GM21390 (cell line): ENCODE data around the gene DIDO1.

Source experiments
- ATAC-seq: cut with Tn5 transposase; IDR thresholded peaks from one replicate; pipeline ENCODE4 v1.9.1; 2021; ENCODE audit not compliant: unreplicated experiment

The DIDO1 gene

DNA sequence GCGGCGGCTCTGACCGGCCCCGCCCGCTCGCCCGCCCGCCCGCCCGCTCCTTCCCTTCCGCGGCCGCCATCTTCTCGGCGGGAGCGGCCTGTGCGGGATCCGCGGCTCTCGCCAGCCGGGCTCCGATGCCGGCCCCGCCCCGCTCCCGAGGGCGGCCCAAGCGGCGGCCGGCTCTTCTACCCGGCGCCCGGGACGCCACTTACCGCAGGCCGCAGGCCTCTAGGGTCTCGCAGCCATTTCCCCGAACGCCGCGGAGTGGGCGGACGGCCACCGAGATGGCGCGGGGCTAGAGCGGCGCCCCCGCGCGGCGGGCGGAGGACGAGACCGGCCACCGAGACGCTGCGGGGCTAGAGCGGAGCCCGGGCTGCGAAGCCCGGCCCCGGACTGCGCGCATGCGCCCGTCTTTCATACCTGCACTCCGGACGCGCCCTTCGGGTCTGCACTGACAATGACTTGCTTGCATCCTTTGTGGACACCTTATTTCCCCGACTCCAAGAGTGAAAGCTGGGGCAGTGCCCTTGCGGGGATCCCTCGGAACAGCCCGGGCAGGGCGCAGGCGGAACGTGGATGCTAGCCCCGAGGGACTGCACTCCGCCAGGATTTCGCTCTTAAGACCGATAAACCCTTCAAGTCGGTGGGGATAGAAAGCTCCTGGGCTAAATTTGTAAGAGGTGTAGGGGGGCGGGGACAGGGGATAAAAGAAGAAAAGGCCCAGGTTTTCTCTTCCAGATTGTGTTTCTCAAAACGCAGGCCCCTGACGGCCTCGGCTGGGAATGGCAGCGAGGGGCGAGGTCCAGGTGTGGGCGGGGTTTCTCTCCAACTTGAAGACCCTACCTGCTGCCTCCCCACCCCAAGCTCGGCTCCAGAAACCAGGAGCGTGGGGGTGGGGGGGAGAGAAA is at the start of gene DIDO1:
Gene DIDO1 (minus strand): TSS at position 277 of the 899 bp plus-strand sequence.
- ATAC-seq = peak; percentile 65

DNA sequence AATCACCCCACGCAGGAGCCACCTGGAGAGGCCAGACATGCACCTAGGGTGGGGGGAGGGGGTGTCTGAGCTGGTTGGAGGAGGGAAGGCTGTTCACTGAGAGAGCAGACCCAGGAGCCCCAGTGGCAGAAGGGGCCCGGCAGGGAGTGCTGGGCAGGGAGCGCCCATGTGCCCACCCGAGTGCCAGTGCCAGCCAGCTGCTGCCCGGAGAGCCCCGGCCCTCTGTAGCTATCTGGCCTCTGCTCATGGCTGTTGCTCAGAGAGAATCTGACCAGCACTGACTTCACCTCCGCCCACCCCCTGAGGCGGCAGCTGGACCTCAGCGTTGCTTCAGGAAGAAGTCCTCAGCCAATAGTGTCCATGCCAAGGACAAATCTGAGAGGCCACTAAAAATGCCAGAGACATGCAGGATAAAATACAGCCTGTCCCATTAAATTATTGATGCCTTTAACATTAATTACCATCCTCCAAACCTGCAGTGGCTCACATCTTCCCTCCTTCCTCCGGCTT is 49.0 kb upstream of the DIDO1 start:
- no peak for ATAC-seq

DNA sequence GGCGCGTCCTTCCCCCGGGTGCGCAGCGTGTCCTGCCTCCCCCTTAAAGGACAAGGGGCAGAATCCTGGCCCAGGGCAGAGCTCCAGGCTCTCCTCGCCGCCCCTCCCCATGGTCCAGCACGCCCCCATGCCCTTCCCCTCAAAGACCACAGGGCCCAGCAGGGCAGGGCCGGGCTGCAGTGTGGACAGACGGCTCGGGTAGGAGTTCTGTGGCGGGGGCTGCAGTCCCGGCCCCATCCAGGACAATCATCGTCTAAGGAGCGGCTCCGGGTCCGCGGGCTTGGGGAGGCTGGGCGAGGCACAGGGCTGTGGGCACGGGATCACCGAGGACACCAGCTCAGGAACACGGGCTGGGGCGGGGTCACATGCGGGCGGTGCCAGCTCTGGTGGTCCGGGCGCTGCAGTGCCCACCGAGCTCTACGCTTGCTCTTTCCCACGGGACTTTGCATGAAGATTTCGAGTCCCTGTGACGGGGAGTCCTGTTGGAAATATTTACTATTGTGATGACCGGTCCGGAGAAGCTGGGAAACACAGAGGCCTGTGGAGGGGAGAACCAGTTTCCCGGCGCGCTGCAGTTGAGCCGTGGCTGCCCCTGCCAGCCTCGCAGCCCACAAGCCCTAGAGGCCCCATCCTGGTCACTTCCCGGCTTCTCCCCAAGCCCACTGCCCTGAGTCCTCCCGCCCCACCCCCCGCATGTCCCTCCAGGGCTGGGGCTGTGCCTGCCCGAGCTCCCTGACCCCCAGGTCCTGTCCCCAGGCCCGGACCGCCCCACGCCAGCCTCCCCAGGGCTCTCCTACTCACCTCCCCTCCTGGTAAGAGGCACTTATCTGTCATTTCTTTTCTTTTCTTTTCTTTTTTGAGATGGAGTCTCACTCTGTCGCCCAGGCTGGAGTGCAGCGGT is 46.8 kb upstream of the DIDO1 start:
- no peak for ATAC-seq

DNA sequence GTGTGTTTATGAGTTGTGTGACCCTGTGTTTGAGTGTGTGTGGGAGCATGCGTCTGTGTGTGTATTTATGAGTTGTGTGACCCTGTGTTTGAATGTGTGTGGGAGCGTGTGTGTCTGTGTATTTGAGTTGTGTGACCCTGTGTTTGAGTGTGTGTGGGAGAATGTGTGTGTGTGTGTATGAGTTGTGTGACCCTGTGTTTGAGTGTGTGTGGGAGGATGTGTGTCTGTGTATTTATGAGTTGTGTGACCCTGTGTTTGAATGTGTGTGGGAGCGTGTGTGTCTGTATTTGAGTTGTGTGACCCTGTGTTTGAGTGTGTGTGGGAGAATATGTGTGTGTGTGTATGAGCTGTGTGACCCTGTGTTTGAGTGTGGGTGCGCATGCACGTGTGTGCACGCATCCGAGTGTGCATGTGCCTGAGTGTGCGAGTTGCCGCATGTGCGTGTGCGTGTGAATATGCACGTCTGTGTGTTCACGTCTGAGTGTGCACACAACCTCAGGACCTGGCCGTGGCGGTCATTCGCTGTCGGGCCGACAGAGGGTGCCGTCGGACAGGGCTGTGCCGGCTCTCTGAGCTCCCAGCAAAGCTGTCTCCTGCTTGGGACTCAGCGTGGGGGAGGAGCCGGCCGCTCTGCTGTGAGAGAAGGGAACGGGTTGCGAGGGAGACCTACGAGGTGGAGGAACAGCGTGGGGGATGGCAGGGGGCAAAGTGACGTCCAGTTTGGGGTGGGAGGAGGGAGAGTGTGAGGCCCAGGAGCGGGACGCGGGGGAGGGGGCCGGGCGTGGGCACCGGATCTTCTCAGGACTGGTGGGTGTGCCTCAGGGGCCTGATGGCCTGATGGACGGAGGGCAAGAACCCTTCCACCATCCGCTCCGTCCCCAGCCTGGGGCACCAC is 45.9 kb upstream of the DIDO1 start:
- peak; percentile 81 for ATAC-seq

DNA sequence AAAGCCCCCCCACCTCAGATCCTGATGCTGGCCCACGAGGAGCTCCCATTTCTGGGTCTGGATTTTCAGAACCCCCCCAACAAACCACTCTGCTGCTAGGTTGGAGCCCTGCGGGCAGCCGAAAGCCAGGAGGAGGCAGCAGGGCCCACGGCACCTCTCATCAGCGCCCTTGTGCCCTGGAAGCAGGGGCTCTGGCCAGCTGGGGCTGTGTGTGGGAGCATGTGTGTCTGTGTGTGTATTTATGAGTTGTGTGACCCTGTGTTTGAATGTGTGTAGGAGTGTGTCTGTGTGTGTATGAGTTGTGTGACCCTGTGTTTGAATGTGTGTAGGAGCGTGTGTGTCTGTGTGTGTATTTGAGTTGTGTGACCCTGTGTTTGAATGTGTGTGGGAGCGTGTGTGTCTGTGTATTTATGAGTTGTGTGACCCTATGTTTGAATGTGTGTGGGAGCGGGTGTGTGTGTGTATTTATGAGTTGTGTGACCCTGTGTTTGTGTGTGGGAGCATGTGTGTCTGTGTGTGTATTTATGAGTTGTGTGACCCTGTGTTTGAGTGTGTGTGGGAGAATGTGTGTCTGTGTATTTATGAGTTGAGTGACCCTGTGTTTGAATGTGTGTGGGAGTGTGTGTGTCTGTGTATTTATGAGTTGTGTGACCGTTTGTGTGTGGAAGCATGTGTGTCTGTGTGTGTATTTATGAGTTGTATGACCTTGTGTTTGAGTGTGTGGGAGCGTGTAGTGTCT is 45.1 kb upstream of the DIDO1 start:
- no peak for ATAC-seq

DNA sequence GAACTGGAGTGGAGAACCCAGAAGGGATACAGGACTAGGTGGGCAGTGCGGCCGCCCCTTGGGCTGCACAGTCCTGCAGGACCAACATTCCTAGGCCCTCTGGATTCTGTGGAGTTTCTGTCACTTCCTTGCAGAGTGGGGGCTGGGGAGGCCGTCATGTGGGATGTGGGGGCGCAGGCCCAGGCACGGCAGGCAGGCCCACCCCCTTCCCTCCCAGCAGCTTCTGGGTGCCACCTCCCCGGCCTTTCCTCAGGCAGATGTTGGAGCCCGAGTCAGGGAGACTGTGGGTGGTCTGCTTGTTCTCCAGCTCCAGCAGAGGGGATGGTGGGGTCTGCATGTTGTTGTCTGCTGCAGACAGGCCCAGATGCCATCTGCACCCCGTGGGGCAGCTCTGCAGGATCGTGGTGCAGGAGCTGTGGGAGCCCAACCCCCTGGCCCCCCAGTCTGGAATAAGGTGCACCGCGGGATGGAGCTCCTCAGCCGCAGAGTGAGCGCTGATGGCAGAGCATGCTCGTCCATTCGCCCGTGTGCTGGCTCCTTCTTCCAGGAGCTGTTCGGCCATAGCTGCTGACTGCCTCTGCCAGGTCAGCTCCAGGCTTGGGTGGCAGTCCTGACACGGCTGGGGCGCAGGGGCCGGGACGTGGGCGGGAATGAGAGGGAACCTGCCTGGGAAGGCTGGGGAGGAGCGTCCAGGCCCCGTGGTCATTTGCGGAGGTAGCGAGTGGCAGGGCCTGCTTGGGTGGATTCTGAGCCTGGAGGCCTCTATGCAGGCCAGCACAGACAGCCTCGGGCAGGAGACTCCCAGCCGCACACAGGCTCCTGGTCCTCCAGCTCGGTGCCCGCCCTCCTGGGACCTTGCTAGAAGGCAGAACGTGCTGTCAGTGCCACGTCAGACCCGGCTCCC is 44.3 kb upstream of the DIDO1 start:
- no peak for ATAC-seq

DNA sequence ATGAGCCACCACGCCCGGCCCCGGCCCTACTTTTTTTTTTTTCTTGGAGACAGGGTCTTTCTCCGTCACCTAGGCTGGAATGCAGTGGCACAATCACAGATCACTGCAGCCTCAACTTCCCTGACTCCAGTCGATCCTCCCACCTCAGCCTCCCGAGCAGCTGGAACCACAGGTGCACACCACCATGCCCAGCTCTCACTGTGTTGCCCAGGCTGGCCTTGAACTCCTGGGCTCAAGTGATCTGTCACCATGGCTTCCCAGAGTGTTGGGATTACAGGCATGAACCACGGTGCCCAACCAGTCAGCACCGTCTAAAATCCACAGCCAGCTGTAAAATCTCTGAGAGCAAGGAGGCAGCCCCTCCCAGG is 43.6 kb upstream of the DIDO1 start:
- no peak for ATAC-seq

DNA sequence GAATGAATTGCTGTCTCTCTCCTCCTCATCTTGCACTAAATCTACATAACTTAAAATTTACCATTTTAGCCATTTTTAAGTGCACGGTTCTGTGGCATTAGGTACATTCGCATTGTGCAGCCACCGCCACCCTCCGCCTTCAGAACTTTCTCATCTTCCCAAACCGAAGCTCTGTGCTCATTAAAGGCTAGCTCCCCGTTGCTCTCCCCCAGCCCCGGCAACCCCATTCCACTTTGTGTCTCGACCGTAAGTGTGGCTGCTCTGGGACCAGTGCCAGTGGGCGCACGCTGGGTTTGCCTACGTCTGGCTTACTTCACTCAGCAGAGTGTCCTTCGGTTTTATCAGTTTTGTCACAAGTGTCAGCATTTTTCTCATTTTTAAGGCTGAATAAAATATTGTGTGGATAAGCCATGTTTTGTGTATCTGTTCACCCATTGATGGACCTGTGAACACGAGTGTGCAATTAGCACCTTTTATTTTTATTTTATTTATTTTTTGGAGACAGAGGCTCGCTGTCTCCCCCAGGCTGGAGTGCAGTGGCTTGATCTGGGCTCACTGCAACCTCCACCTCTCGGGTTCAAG is 43.0 kb upstream of the DIDO1 start:
- no peak for ATAC-seq

DNA sequence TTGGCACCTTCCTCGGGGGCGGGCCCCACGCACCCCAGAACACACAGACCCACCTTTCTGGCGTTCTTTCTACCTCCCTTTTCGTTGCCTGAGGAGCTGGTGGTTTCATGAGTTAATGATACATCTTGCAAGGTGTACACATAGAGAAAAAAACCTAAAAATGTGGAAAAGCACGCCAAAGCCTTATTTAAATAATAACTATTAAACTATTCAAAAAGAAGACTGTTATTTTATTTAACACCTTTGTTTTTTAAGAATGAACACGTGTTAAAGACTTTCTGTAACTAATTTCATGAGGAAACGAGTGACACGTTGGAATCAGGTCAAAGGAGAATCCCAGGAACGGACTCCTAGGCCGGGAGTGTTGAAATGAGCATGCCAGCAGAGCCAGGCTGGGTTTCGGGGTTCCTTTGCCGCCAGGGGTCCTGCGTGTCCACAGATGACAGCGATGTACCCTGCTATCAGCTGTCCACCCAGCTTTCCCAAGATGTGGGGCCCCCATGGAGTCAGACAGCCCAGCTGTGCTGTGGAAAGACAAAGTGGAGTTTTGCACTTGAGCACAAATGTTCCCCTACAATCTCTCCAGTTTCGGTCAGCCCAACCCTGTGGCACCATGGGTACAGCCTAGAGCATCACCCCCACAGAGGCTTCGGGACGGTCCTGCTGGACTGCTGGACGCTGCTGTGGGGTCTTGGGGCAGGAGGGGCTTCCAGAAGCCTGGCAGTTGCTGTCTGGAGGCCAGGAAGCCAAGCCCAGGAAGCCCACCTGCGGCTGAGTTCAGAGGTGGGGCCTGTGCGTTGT is 42.3 kb upstream of the DIDO1 start:
- no peak for ATAC-seq

DNA sequence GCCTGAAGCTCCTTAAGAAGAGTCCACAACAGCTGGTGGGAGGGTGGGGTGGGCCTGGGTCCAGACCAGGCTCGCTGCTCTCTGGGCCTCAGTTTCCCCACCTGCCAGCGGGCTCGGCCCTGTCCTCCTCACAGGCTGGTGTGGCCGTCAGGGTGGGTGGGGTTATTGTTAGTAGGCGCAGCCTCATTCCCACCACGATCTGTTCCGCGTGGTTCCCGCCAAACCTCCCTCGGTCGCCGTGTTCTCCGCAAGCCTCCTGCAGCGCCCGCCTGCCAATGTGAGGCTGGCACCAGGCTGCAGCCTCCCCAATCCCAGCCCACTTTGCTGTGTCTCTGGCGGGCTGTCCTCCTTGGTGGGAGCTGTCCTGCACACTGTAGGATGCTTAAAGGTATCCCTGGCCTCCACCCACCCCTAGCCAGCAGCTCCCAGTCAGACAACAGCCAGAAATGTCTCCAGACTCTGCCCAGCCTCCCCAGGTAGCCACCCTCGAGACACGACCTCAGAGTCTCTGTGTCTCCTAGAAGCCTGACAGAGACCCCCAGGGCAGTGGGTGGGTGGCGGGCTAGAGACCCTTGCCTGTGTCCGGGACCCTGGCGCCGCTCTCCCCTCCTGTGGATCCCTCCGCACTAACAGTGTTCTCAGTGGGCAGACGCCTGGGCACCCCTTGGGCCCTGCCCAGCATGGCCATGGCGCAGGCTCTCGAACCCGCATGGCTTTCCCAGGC is 41.5 kb upstream of the DIDO1 start:
- ATAC-seq = no peak

DNA sequence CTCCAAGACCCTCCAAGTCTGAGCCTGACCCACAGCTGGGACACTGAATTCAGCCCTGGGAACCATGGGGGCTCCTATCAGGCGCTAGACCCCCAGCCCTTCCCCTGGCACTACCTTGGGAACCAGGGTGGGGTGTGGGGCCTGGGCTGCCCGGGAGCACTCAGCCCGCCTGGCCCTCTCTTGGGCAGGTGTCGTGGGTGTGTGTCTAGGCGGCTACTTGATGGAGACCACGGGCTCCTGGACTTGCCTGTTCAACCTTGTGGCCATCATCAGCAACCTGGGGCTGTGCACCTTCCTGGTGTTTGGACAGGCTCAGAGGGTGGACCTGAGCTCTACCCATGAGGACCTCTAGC is 40.8 kb upstream of the DIDO1 start:
- no peak for ATAC-seq

DNA sequence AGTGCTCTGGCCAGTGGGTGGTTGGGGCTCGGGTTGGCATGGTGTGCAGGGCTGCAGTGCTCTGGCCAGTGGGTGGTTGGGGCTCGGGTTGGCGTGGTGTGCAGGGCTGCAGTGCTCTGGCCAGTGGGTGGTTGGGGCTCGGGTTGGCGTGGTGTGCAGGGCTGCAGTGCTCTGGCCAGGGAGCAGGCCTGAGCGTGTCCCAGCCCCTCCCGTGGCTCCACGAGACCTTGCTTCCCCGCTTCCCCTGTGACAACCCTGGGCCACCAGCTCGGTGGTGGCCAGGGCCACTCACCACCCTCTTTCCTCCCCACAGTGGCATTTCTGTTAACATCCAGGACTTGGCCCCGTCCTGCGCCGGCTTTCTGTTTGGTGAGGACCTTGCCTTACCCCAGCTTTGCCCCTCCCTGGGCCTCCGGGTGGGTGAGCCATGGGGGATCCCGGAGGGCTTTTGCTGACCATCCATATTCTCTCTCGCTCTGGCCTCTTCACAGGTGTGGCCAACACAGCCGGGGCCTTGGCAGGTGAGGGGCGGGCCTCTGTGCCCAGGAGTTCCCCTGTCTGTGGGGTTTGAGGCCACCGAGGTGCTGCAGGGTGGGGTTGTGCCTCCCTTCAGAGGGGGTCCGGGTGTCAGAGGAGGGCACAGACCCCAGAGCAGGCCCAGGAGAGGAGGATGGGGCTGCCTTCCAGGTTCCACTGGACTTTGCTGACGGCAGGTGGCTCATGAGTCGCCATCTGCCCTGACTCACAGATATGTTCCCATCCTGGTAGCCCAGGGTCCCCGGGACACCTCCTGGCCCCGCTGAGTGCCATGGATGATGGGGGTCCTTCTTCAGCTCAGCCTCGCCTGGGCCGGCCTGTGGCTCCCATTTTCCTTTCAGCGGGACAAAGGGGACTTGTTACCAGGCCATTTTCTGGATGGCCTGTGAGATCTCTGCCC is 40.2 kb upstream of the DIDO1 start:
- ATAC-seq = no peak

DNA sequence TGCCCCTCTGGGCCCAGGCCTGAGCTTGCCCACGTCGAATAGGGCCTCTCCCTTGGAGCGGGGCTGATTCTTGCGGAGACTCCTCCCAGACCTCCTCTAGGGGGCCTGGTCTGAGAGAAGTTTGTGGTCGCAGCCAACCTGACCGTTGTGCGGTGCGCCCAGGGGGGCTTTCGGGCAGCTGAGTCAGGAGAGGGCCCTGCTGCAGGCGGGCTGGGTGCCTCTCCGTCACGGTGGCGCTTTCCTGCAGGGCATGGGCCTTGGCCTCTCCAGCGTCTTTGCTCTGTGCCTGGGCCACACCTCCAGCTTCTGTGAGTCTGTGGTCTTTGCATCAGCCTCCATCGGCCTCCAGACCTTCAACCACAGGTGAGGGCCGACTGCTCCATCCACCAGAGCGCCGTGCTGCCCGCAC is 39.1 kb upstream of the DIDO1 start:
- no peak for ATAC-seq

DNA sequence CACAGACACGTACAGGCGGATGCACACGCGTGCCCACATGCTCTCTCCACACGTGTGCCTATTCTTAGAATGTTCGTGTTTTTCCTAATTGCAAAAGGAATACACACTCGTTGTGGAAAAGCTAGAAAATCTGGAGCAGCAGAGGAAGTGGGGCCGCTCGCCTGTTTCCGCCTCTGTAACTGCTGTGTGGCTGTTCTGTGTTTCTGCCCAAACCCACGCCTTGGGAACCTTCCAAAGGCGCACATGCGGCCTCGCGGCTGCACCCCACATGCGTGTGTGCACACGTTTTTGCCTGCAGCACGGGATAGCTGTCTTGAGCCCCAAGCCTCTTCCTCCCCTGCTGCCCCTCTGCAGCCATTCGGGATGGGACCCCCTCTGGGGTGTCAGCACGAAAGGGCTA is 38.4 kb upstream of the DIDO1 start:
- ATAC-seq = no peak

DNA sequence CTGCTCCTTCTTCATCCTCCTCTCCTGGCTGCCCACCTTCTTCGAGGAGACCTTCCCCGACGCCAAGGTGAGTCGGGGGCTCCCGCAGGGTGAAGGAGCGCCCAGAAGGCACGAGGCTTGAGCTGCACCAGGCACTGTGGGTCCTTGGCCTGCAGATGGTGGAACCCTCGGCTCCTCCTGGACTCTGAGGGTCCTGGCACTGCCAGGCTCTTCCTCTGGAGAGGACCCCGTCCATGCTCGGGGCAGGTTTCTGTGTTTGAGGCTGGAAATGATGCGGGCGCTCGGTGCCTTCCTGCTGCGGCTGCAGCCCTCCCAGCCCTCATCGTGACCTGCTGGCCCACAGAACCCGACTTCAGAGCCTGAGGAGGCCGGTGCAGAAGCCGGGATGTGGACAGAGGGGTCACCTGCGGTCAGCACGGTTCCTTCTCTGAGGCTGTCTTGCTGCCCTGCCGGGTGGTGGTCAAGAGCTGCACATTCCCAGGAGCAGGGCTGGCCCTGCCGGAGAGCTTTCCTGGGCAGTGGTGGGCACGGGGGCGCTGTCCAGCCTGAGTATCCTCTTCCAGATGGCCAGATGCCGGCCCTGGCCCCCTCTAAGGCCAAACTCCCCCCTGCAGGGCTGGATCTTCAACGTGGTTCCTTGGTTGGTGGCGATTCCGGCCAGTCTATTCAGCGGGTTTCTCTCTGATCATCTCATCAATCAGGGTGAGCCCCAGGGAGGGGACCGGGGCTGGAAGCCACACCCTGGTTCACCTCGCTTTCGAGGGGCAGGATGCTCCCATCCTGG is 37.5 kb upstream of the DIDO1 start:
- ATAC-seq = no peak
